HG02798 (cell line): ENCODE results near the gene RENBP.

Experiments used
- ATAC-seq: cut with Tn5 transposase; IDR thresholded peaks from one replicate; pipeline ENCODE4 v1.9.1; 2021; ENCODE audit warnings: mild to moderate bottlenecking; ENCODE audit not compliant: unreplicated experiment, poor library complexity

The RENBP gene

GRCh38 chrX:153956044-153956907 is 11.8 kb upstream of the RENBP start:
- ATAC-seq = no peak

GRCh38 chrX:153955228-153955732 is 10.8 kb upstream of the RENBP start:
- no peak for ATAC-seq

GRCh38 chrX:153954558-153955227 is 10.2 kb upstream of the RENBP start:
- no peak for ATAC-seq

DNA sequence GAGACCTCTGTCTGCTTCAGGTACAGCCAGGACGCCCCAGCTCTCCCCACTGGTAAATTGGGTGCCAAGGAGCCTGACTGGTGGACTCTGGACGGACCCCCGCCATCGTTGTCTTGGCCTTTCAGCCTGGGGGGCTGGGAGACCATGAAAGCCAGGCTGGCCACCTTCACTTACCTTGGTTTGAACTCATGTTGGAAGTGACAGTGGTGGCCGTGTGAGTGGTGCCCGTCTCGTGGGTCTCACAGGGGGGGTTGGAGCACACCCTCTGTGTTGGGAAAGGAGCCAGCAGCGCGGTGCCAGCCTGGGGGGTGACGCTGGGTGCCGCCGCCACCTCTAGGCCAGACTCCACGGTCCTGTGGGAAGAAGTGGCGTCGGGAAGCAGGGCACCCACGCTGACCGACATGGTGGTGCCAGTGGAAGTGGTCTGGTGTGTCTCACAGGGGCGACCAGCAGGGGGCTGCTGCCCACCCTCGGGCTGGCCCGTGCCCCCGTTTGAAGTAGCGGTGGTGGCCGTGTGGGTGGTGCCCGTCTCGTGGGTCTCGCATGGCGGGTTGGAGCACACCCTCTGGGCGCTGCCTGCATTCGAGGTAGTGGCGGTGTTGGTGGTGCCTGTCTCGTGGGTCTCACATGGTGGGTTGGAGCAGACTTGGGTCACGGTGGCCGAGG is 9.6 kb upstream of the RENBP start:
- no peak for ATAC-seq

DNA sequence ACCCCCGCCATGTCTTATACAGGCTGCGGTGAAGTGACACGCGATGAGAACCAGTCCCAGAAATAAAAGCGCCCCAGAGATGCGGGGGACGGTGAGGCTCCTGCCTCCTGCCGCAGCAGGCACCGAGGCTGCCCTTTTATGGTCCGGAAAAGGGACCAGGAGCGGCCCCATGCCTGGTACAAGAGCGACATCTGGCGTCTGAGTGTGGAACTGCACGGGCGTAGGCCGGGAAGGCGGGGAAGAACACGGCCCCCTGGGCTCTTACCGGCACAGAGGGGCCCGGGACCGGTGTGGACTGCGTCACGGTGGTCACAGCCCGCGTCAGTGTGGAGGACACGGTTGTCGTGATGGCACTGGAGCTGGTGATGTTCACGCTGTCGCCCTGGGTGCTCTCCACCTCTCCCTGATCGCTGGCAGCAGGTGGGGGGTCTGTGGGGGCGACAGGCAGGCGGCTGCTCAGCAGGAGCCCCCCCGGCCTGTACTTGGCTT is 8.9 kb upstream of the RENBP start:
- no peak for ATAC-seq

- no peak for ATAC-seq
Observed at GRCh38 chrX:153952373-153953026, 8.1 kb upstream of the RENBP start.

GRCh38 chrX:153951683-153952372 is 7.4 kb upstream of the RENBP start:
- ATAC-seq = no peak

GRCh38 chrX:153950127-153950526 is 5.7 kb upstream of the RENBP start:
- ATAC-seq = no peak

- no peak for ATAC-seq
Observed at GRCh38 chrX:153948847-153949805, 4.7 kb upstream of the RENBP start.

DNA sequence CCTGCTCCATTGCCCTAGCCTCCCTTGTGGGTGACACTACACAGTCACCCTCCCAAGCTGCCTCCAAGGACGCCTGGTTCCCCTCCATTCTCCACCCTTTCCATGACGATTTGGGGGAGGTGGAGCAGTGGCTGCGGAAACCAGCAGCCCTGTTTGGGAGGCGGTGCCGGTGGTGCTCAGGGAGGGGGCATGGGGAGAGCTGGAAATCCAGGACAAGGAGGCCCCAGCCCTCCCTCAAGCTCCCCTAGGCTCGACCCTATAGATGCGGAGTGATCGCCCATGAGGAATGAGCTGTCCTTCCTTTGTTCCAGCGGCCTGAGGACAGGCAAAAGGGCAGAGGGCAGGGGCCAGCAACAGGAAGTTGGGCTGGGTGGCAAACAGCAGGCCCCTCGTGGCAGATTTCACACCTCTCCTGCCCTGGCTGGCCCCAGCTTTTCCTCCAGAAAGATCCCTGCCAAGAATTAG is 3.6 kb upstream of the RENBP start:
- ATAC-seq = no peak

DNA sequence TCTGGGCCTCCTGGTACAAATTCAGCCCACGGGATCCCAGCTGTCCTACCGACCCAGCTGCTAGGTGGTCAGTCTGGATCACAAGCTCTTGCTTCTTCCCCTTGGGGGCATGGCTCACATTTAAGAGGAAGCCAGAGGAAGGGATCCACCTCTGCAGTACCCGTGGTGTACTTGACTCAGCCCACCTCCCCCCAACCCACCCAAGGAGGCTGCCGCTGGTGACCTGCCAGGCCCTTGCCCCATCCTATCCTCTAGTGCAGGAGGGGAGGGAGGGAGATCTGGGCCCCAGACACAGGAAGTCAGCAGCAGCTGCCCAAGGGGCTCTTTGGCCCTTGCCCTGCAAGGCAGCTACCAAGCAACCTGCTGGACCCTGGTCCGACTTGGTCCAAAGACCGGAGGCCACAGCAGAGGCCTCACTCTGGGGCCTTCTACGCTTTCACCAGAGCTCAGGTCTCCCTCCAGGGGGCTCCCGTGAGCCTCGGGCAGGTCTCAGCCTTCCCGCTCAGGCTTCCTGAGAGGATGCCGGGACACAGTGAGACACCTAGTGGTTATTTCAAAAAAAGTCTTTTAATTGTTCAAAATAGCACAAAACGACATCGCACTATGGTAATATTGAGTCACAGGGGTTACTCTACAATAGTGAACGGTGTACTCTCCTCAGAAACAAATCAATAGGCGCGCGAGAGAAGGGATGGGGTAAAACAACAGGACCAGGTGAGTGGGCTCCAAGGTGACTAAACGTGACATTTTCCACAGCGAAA is 2.7 kb upstream of the RENBP start:
- peak; percentile 80 for ATAC-seq

DNA sequence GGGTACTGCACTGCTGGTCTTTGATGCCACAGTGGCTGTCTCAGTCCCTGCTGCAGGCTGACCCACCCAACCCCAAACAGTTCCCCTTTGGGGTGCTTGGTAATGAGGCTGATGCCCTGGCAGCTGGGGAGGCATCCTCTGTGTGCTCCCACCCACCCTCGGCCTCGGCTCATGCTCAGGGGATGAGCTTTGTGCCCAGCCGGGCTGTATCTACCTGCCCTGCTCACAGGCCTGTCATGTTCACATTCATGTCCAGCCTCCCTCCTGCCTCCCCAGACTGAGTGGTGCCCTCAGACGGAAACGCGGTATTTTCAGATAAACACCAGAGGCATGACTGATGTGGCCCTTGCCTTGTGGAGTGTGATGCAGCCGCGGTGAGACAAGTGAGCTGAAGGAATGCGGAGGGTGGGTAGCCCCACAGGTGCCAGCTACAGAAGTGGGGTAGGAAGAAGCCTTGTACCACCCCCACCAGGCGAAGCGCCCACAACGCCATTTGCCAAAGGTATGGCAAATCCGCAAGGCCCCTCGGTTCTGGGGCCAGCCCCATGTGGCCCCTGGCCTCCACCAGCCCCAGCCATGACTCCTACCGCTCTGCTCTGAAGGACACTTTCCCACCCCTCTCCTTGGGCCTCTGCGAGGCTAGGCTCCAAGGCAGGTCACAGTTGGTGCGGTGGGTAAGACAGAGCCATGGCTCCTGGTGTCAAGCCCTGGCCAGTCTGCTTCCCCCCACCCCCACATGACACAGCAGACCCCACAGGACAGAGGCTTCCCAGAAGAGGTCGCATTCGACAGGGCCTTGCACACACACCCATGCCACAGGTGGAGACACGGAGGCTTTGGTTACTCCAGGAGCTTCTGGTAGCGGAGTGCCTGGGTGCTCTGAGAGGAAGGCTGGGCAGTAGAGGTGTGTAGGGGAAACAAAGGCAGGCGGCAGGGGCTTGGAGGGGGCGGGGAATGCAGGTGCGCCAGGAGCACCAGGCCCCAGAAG is 1.8 kb upstream of the RENBP start:
- no peak for ATAC-seq

DNA sequence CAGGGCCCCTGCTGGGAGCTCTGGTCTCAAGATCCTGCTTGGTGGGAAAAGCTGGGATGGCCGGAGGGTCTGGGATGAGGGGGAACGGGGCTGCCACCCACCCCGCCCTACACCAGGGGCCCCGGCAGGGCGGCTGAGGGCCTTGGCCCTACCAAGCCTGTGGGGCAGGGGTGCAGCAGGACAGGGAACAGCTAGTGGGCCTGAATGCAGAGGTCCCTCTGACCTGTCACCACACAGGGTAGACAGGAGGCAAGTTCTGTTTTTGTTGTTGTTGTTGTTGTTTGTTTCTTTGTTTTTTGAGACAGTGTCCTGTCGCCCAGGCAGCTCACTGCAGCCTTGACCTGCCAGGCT is 332 bp upstream of the RENBP start:
- no peak for ATAC-seq

GRCh38 chrX:153941336-153942252 is 2.8 kb downstream of the RENBP start:
- no peak for ATAC-seq

GRCh38 chrX:153939573-153939972 is 4.9 kb downstream of the RENBP start:
- no peak for ATAC-seq
